Choroid plexus epithelial cell (primary cell): ENCODE measurements around the gene DCLRE1B.

Source experiments
- DNase-seq: peaks from one replicate; pipeline ENCODE4 v3.0.0-alpha.2; 2010; ENCODE audit warnings: low read depth
- H3K4me3 ChIP-seq: 2 replicates; pipeline ENCODE4 v1.5.1; 2011; ENCODE audit warnings: low read depth, mild to moderate bottlenecking, control low read depth, low read length, moderate library complexity
- TF ChIP-seq, protein P1 (sequence below): conservative IDR thresholded peaks from 2 replicates; pipeline ENCODE4 v1.5.1; 2011; ENCODE audit warnings: low read depth, mild to moderate bottlenecking, control low read depth, inconsistent platforms, low read length, moderate library complexity

Gene DCLRE1B

DNA sequence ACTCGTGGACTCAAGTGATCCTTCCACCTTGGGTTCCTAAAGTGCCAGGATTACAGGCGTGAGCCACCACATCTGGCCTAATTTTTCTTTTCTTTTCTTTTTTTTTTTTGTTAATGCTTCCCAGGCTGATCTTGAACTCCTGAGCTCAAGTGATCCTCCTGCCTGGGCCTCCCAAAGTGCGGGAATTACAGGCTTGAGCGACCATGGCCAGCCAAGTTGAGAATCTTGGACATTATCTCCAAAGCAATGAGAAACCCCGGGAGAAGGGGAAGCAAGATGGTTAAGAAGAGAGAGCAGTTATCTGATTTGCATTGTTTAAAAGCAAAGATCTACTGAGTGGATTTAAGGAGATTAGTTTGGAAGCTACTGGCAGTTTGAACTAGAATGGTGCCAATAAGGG lies 33.1 kb downstream of the DCLRE1B start:
- TF ChIP-seq, protein P1, sequence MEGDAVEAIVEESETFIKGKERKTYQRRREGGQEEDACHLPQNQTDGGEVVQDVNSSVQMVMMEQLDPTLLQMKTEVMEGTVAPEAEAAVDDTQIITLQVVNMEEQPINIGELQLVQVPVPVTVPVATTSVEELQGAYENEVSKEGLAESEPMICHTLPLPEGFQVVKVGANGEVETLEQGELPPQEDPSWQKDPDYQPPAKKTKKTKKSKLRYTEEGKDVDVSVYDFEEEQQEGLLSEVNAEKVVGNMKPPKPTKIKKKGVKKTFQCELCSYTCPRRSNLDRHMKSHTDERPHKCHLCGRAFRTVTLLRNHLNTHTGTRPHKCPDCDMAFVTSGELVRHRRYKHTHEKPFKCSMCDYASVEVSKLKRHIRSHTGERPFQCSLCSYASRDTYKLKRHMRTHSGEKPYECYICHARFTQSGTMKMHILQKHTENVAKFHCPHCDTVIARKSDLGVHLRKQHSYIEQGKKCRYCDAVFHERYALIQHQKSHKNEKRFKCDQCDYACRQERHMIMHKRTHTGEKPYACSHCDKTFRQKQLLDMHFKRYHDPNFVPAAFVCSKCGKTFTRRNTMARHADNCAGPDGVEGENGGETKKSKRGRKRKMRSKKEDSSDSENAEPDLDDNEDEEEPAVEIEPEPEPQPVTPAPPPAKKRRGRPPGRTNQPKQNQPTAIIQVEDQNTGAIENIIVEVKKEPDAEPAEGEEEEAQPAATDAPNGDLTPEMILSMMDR, result no peak
- no peak overlapping the region for H3K4me3 ChIP-seq

DNA sequence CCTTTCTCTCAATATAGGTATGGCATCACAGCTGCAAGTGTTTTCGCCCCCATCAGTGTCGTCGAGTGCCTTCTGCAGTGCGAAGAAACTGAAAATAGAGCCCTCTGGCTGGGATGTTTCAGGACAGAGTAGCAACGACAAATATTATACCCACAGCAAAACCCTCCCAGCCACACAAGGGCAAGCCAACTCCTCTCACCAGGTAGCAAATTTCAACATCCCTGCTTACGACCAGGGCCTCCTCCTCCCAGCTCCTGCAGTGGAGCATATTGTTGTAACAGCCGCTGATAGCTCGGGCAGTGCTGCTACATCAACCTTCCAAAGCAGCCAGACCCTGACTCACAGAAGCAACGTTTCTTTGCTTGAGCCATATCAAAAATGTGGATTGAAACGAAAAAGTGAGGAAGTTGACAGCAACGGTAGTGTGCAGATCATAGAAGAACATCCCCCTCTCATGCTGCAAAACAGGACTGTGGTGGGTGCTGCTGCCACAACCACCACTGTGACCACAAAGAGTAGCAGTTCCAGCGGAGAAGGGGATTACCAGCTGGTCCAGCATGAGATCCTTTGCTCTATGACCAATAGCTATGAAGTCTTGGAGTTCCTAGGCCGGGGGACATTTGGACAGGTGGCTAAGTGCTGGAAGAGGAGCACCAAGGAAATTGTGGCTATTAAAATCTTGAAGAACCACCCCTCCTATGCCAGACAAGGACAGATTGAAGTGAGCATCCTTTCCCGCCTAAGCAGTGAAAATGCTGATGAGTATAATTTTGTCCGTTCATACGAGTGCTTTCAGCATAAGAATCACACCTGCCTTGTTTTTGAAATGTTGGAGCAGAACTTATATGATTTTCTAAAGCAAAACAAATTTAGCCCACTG lies 35.5 kb downstream of the DCLRE1B start:
- no peak overlapping the region for H3K4me3 ChIP-seq
- peak; percentile 51 for DNase-seq
- TF ChIP-seq, protein P1, result no peak

More for the DNA sequence above, 33.1 kb downstream of the DCLRE1B start:
- DNase-seq, result no peak

DNA sequence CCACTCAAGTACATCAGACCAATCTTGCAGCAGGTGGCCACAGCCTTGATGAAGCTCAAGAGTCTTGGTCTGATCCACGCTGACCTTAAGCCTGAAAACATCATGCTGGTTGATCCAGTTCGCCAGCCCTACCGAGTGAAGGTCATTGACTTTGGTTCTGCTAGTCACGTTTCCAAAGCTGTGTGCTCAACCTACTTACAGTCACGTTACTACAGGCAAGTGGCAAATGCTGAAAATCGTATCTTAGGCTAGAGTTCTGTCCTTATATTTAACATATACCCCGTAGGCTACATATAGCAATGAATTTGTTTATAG lies 36.1 kb downstream of the DCLRE1B start:
- no peak overlapping the region for H3K4me3 ChIP-seq
- DNase-seq, result no peak
- TF ChIP-seq, protein P1, result no peak

DNA sequence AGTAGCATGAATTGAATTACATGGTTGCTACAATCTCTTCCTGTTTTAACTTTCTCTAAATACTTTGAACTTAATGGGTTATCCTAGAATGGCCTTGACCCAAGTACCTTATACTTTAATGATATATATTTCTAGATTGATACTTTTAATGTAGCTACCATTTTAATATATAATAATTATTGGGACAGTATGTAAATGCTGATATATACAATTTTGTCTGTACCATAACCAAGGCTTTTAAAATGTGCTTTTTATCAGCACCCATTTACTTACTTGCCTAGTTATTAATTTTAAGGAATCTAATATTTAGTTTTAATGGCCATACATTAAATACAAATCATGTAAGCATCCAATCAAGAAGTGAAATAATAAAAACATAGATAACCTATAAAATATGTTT lies 37.4 kb downstream of the DCLRE1B start:
- TF ChIP-seq, protein P1, result no peak
- no peak overlapping the region for H3K4me3 ChIP-seq
- DNase-seq, result no peak

DNA sequence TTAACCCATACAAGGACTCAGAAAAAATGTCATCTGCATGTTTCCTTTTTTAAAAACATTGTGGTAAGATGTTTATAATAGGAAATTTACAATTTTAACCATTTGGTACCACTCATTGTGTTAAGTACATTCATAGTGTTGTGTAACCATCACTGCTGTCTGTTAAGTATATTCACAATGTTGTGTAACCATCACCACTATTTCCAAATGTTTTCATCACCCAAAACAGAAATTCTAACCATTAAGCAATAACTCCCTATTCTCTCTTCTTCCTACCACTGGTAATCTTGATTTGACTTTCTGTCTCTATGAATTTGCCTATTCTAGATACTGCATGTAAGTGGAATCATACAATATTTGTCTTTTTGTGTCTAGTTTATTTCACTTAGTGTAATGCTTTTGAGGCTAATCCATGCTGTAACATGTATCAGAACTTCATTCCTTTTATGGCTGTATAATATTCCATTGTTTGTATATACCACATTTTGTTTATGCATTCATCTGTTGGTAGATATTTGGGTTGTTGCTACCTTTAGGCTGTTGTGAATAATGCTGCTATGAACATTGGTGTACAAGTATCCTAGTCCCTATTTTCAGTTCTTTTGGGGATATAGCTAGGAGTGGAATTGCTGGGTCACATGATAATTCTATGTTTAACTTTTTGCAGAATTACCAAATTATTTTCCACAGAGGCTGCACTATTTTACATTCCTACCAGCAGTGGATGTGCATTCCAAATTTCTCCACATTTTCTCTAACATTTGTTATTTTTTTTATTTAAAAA lies 38.1 kb downstream of the DCLRE1B start:
- no peak overlapping the region for H3K4me3 ChIP-seq
- peak; percentile 68 for DNase-seq
- TF ChIP-seq, protein P1, result no peak

DNA sequence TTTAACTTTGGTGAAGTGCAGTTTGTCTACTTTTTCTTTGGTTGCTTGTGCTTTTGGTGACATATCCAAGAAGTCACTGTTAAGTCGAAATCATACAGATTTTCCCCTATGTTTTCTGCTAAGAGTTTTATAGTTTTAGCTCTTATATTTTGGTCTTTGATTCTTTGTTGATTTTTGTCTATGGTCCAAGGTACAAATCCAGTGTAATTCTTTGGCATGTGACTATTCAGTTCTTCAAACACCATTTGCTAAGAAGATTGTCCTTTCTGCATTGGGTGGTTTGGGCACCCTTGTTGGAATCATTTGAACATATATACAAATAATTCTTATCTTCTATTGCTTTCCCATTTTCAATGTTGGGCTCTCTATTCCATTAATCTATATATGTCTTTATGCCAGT lies 40.2 kb downstream of the DCLRE1B start:
- TF ChIP-seq, protein P1, result no peak
- no peak for DNase-seq
- no peak overlapping the region for H3K4me3 ChIP-seq
